Pancreas (tissue), 10 donors: ENCODE measurements around the gene CORO7. TPM values are rescaled to one million over a fixed set of nuclear protein-coding genes. Genes with fewer than 3 reads are reported as not detected.

Source experiments
- ATAC-seq, 4 donors: fragments of 200-7000 bp; cut with Tn5 transposase; one replicate each; pipeline versions ENCODE4 v1.8.0 to v1.9.1; 2020; ENCODE audit warnings: mild to moderate bottlenecking in 4 of 4, moderate library complexity in 4 of 4
- DNase-seq, 6 donors: peaks; one replicate each; pipeline ENCODE4 v3.0.0-alpha.2; 2020
- FAIRE-seq: peaks from 2 replicates; lab custom pipeline; 2012; peaks lifted over from hg19 to GRCh38; lab: Jason Lieb, UNC
- H3K27ac ChIP-seq, 4 donors: fragments of 200-600 bp; sonication (generic); 1 replicate in 3 of 4; 2 replicates in 1 of 4; pipeline versions ENCODE4 v1.5.0 to v1.8.0; 2020
- H3K27me3 ChIP-seq, 4 donors: fragments of 200-600 bp; one replicate each; pipeline ENCODE4 v1.8.0; 2021
- H3K36me3 ChIP-seq, 3 donors: fragments of 200-600 bp; sonication (generic) in 1 of 3; one replicate each; pipeline versions ENCODE4 v1.5.0 to v1.8.0; 2020 to 2021
- H3K4me1 ChIP-seq, 3 donors: fragments of 200-600 bp; one replicate each; pipeline ENCODE4 v1.8.0; 2021
- H3K4me3 ChIP-seq, 4 donors: fragments of 200-600 bp; sonication (generic) in 2 of 4; one replicate each; pipeline versions ENCODE4 v1.5.0 to v1.8.0; 2020 to 2021
- H3K9me3 ChIP-seq, 4 donors: fragments of 200-600 bp; one replicate each; pipeline ENCODE4 v1.8.0; 2021
- WGBS, 2 donors: extraction: QIAGEN DNeasy Blood & Tissue Kit; methylation state at CpG; one replicate each; pipeline ENCODE4 v1.1.7; 2013; 5-methylcytosine and 5-hydroxymethylcytosine counted together
- intact Hi-C, 3 donors: fragments of 100-400 bp; cut with DNase I; formaldehyde crosslinking; loops; one replicate each; pipeline versions ENCODE4 v1.11.1 to v1.14.2; 2022
- polyA plus RNA-seq, 2 donors: library from polyadenylated mRNA; stranded (reverse); fragments of 200-250 nt; gene quantifications; one replicate each; pipeline ENCODE4 v1.2.3, GENCODE V29; 2013
- total RNA-seq, 6 donors: library from RNA; stranded (reverse); fragmentation: NEBNext Ultra II Directional in 4 of 6; extraction: Animal tissue kit (Norgen Biotek cat#: 25700) in 4 of 6; gene quantifications; one replicate each; pipeline versions ENCODE4 v1.2.1 to v1.2.4, GENCODE V29; 2021 to 2023
- TF ChIP-seq, protein P1 (sequence below), 4 donors: fragments of 200-600 bp; sonication (generic) in 3 of 4; IDR thresholded peaks; one replicate each; pipeline versions ENCODE4 v1.5.0 to v1.8.0; 2021; ENCODE audit warnings: antibody characterized with exemption in 4 of 4
- donor health status: healthy with polysubstance abuse.
- donor health status: DM: no; HTN: no; CAD: no; lungs with moderate emphysema.
- donor health status: DM: no; HTN: no; CAD: no.
- donor health status: control.
- donor health status: control.
- donor health status: Bipolar disorder and iron deficiency.
- donor health status: DM: yes; HTN: yes; CAD: no.
- donor health status: DM: no; HTN: no; CAD: no.
- donor health status: DM: no; HTN: no; CAD: no.
- donor health status: DM: yes; HTN: yes; CAD: no.

Gene CORO7
- total and polyA plus RNA-seq, 8 donors: 8.4 to 29.6 (median 18.7) TPM

DNA sequence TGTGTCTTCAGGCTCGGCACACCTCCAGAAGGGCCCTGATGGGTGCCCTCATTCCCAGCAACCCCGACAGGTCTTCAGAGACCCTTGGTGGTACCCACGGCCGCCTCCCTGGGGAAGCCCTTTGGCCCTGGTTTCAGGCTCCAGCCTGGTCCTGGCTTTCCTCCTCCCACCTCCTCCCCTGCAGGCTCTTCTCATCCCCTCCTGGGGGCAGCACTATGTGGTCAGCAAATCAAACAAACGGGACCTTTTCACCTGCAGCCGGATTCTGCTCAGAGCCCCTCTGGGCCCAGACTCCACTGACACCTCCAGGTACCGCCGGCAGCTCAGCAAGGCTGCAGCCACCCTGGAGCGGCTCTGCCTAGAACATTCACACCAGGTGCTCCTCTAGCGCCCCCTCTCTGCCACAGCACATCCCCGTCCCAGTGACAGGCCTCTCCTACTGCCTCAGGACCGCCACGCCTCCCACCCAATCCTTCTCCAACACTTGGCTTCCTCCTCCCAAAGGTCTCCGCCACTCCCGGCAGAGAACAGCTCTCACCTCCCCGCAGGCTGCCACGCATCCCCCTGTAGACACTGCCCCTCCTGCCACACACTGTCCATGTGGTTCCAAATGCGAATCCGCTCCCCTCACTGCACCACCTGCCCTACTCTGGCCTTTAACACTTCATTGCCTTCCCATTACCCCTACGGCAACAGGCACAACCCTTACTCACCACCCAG is 12.0 kb downstream of the CORO7 start:
- Histone ChIP-seq H3K27ac (no peak overlapping the region), H3K27me3 (no peaks in the 10 kb centered on the region), H3K4me3 (no peak overlapping the region), H3K4me1 (no peaks in the 10 kb centered on the region), H3K36me3 (peaks cover 0 to 13% (median 0%) of the 10 kb centered on the region in 3 donors), H3K9me3 (no peaks in the 10 kb centered on the region)
- no peak for FAIRE-seq
- TF ChIP-seq, protein P1, sequence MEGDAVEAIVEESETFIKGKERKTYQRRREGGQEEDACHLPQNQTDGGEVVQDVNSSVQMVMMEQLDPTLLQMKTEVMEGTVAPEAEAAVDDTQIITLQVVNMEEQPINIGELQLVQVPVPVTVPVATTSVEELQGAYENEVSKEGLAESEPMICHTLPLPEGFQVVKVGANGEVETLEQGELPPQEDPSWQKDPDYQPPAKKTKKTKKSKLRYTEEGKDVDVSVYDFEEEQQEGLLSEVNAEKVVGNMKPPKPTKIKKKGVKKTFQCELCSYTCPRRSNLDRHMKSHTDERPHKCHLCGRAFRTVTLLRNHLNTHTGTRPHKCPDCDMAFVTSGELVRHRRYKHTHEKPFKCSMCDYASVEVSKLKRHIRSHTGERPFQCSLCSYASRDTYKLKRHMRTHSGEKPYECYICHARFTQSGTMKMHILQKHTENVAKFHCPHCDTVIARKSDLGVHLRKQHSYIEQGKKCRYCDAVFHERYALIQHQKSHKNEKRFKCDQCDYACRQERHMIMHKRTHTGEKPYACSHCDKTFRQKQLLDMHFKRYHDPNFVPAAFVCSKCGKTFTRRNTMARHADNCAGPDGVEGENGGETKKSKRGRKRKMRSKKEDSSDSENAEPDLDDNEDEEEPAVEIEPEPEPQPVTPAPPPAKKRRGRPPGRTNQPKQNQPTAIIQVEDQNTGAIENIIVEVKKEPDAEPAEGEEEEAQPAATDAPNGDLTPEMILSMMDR (IDR thresholded peaks at IDR 0.05): peak in 3 of 4 donors; percentile 11 to 21 (median 15)
- intact Hi-C loops: loop anchor here (2.0 to 10.0 kb wide), 4 partner anchors 42 to 200 kb away; no protein-coding TSS in a partner anchor
- 74 to 75% methylated on average over 20 of the region's 20 CpGs for WGBS, 2 donors
- peak in 1 of 6 donors; percentile 74 for DNase-seq
- ATAC-seq: peak in 2 of 4 donors; percentile 14

DNA sequence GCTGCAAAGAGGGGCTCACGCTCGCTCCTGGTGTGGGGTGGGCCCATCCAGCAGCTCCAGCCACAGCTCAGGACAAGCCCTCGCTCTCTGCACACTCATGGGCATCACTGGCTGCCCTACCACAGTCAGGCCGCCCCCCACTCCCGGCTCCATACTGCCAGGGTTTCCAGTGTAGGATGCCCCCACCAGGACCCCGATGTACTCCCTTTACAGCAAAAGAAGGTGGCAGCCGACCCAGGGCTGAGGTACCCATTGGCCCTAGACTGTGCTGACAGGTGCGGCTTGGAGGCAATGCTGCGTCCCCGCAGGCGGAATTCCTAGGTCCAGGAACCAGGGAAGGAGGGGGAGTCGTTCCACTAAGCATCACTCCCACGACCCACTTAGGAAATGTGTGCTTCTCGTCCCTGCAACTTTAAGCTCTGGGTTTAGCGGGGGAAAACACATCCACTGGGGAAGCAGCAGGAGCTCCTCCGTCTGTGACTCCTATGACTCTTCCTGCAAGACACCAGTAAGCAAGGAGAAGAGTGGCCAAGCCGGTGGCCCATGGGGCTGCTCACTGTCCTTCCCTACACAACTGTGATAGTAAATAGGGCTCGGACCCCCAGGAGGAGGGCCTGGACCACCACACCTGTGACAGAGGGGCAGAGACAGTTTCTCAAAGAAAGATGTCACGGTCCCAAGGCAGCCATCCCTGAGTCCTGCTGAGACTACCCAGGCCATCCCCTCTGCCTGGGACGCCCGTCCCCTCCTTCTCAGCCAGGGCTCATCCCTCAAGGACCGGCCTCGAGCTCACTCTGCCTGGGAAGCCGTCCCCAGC is 13.1 kb downstream of the CORO7 start:
- ATAC-seq (peak in 1 of 4 donors; percentile 11), FAIRE-seq (no peak), DNase-seq (peak in 1 of 6 donors; percentile 74)
- TF ChIP-seq, protein P1 (IDR thresholded peaks at IDR 0.05): no peak
- no peaks in the 10 kb centered on the region for H3K27me3 ChIP-seq
- H3K36me3 ChIP-seq: peaks cover 0 to 13% (median 0%) of the 10 kb centered on the region in 3 donors
- H3K27ac ChIP-seq: no peak overlapping the region
- 76 to 79% methylated on average over 24 of the region's 24 CpGs for WGBS, 2 donors
- intact Hi-C loops: loop anchor here (5.0 to 10.0 kb wide), 3 partner anchors 41 to 199 kb away; no protein-coding TSS in a partner anchor
- no peaks in the 10 kb centered on the region for H3K9me3 ChIP-seq
- H3K4me3 ChIP-seq: no peak overlapping the region
- H3K4me1 ChIP-seq: no peaks in the 10 kb centered on the region

DNA sequence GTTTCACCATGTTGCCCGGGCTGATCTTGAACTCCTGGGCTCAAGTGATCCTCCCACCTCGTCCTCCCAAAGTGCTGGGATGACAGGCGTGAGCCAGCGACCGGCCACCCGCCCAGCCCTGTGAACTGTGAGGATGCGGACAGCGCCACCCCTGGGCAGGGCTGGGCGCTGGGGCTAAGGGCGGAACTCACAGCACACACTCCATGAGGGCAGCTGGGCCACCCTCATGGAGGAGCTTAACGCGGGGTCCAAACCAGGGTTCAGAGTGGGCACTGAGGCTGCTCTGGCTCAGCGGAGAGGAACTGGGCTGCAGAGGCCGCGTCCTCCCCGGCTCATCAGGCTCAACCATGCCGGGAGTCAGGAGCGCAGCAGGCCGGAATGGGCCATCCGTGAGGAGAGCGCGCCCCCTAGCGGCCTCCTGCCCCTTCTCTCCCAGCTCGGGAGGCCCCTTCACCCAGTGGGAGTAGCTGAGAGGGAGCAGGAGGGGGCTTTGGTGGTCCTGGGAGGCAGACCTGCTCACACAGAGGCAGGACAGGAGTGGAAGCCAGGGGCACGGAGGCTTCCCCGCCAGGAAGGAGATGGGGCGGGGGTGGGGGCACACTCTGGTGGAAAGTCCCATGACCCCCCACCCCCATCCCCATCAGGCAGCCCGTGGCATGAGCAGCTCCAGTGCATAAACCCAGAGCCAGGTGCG is 13.8 kb downstream of the CORO7 start:
- no peak overlapping the region for H3K4me3 ChIP-seq
- H3K4me1 ChIP-seq: no peaks in the 10 kb centered on the region
- no peak overlapping the region for H3K27ac ChIP-seq
- ATAC-seq (peak; percentile 90 to 97 (median 96)), DNase-seq (peak; percentile 66 to 98 (median 86)), FAIRE-seq (no peak)
- TF ChIP-seq, protein P1 (IDR thresholded peaks at IDR 0.05): peak; percentile 84 to 92 (median 90)
- WGBS, 2 donors: 19 to 21% methylated on average over 28 to 29 of the region's 29 CpGs
- intact Hi-C loops: loop anchor here (5.0 to 10.0 kb wide), 3 partner anchors 40 to 198 kb away; no protein-coding TSS in a partner anchor
- H3K36me3 ChIP-seq: peaks cover 0 to 13% (median 0%) of the 10 kb centered on the region in 3 donors
- no peaks in the 10 kb centered on the region for H3K9me3 ChIP-seq
- H3K27me3 ChIP-seq: no peaks in the 10 kb centered on the region

DNA sequence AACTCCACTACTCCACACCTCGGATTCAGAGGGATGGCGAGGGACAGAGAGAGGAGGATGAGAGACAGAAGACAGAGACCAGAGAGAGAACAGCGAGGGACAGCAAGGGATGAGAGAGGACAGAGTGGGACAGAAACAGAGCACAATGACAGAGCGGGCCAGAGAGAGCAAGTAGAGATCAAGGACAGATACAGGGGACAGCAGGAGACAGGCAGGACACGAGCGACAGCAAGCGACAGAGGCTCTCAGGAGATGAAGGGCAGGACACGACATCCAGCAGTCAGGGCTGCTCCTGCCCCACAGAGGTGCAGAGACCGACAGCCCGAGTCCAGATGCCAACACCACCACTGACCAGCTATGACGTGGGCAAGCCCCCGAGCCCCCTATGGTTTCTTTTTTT is 14.9 kb downstream of the CORO7 start:
- no peaks in the 10 kb centered on the region for H3K9me3 ChIP-seq
- no peak overlapping the region for H3K4me3 ChIP-seq
- H3K27me3 ChIP-seq: no peaks in the 10 kb centered on the region
- no peak for ATAC-seq
- H3K4me1 ChIP-seq: no peaks in the 10 kb centered on the region
- H3K36me3 ChIP-seq: peaks cover 0 to 7% (median 0%) of the 10 kb centered on the region in 3 donors
- no peak for FAIRE-seq
- DNase-seq: no peak
- WGBS, 2 donors: 94 to 97% methylated on average over 12 of the region's 12 CpGs
- TF ChIP-seq, protein P1 (IDR thresholded peaks at IDR 0.05): no peak
- H3K27ac ChIP-seq: no peak overlapping the region
- intact Hi-C loops: loop anchor here (5.0 to 10.0 kb wide), 3 partner anchors 39 to 197 kb away; no protein-coding TSS in a partner anchor
